Measurements from ENCODE around the gene DPP10. TPM values are rescaled to one million over a fixed set of nuclear protein-coding genes. Genes with fewer than 3 reads are reported as not detected.
"Not testable (repeated sequence)": the region's sequence is repeated elsewhere in the genome, so short reads cannot be mapped to it uniquely, and the experiment has no call there.

DPP10 gene
- polyA plus RNA-seq, 1 donor: 0.15 TPM

DNA sequence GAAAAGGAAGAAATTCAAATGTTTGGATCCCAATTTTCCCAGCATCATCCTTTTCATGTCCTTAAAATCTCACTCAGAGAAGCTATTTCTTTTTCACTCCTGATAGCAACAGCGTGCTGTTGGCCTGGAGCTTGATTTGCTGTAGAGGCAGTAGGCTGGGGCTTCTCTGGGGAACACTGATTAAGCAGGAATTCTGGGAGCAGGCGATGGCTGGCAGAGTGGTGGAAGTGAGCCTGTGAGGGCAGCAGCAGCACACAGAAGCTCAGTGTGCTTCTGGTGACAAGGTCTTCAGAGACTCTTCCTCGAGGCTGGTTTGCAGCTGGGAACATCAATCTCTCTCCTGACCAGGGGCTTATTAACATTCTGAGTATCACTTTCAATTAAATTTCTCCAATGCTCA is 284.6 kb downstream of the DPP10 start:
- DNase-seq: no peak

DNA sequence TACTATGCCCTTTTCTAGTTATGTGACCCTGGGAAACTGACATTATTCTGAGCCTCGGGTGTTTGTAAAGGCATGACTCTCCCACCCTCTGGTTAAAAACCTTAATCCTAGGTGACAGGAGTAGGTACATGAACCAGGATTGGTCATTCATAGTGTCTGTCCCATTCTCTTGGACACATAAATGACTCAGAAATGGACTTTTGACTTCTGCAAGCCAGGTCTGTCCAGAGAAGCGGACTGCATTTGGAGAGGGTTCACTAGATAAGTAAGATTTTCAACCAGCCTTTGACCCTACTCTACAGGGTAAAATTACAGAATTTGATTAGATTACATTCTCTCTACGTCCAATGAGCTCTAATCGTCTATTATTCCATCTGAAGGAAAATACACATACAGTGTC is 285.9 kb downstream of the DPP10 start:
- DNase-seq: no peak

DNA sequence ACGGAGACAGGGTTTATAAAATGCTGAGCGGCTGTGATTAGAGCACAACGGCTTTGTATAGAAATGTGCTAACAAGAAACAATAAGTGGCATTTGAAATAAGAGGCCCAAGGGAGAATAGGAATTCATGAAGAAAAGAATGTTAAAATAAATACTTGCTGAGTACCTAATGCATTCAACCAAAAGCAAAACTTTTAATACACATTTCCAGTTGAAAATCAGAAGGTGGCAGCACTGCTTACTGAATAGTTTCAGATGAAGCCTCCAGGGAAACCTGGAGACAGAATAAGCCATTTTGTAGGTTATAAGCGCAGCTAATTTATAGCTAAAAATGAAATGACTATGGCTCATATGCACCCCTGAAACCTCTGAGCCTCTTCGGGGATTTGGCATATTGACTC is 286.6 kb downstream of the DPP10 start:
- no peak for DNase-seq

DNA sequence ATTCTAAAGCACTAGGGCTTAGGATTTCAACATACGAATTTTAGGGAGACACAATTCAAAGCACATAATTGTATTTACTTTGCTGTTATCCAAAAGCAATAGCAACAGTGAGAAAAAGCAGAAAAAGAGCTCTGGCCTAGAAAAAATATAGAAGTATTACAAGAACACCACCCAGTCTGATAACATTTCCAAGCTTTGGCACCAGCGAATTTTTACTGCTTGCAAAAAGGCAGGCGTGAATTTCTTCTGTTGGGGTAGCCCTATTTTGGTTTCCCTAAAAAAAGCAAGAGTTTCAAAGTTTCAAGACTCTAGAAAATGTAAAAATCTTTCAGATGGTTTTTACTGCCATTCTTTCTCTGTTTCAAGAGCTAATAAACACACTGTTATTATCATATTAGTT is 292.7 kb downstream of the DPP10 start:
- no peak for DNase-seq

DNA sequence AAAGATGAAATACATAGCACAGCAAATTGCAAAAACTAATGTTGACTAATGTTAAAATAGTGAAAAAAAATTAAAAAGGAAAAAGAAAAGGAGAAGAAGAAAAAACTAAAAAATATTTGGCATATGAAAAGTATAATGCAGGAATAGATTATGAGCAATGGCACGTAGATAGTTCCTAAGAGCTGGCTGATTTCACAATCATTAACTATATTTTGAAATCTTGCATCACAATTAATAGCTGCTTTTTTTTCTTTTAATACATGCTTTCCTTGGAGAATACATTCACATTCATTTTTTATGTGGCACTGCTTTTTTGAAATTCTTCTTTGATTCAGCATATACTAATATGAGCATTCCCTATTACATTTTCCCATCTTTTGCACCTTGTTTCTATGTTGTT is 299.8 kb downstream of the DPP10 start:
- no peak for DNase-seq

DNA sequence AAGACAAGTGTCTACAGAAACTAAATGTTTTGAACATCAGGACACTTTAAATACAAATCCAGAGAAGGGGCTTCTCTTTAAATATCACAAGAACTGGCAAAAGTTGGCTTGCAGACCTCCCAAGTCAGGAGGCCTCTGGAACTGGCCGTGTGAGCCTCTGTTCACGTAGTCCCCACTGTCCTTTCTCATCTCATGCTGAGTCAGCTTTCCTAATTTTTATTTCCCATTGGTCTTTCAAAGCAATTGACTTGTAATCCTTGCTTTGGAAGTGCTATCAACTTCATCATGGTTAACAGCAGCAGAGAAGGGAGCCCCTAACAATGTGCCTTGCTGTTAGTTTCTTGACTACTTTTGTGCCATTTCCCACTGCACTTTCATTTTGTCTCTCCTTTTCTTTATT is 303.3 kb downstream of the DPP10 start:
- DNase-seq: no peak

DNA sequence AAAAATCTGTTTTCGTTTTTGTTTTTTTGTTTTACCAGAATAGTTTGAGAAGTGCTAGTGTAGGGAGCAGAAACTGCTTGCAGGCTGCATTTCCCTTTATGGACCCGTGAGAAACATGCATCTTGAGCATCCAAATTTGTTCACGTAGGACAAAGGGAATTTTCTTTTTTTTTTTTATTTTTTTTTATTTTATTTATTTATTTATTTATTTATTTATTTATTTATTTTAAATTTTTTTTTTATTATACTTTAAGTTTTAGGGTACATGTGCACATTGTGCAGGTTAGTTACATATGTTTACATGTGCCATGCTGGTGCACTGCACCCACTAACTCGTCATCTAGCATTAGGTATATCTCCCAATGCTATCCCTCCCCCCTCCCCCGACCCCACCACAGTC is 305.7 kb downstream of the DPP10 start:
- not testable (repeated sequence) for DNase-seq

DNA sequence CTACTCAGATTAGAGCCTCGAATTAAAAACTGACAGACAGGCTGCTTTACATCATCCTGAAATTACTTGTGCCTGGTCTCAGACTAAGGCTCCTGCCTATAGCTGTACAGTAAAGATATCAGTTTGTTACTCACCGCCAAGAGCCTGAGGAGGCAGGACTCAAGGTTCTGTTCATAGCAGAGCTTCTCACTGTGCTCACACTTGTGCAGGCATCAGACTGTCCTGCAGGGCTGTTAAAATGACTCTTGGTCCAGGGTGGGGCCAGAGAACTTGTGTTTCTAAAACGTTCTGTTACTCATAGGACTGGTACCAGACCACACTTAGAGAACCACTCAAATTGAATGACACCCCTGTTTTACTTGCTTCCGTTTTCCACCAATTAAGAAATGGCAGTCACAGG is 310.0 kb downstream of the DPP10 start:
- DNase-seq: no peak

DNA sequence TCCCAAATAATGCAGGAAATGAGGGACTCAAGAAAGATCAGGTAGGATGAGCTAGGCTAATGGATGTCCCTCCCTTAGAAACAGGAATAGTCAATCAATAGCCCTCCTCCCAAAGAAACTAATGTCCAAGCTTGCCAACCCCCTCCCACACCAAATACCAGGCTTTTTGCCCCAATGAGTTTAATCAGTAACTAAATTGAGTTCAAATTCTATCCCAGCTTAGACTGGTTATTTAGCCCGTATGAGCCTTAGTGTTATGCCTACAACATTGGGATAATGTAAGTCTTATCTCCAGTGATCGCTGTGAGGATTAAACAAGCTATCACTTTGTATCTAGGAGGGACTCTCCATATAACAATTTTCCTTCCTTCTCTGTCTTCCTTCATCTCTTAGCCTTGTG is 310.7 kb downstream of the DPP10 start:
- no peak for DNase-seq

DNA sequence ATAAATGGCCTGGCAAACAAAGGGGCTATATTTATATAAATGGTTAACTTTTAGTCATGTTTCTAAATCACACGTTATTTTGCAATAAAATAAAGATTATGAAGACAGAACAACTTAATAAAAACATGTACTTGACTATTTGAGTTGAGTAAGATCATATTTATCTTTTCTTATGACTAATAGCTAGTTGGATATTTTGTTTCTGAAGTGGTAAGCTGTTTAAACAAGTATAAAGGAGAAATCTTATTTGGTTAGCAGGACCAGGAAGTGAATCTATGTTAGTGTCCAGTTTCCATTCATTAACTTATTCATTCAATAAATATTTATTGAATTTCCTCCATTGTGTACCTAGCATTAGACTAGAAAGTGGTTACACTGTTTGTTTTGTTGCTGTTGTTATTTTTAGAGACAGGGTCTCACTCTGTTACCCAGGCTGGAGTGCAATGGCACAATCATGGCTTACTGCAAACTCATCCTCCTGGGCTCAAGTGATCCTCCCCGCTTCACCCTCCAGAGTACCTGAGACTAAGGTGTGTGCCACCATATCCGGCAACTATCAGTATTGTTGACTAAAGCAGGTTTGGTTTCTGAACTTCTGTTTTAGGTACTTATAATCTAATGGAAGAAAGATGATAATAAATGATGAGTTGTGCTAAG is 312.6 kb downstream of the DPP10 start:
- DNase-seq: no peak

DNA sequence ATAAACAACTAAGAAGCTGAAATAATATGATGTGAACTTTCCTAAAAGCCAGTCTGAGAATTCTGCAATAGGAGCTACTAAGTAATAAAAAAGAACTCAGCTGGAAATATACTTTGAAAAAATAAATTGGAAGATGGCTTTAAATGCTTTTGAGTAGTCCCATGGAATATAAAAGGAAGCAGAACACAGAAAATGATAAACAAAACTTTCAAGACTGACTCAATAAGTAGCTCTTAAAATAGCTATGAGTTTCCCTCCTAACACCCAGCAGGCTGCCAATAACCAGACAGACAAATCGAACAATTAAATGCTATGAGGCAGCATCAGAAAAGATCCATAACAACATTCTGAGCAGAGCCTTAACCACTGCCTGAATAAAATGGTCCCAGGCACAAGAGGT is 319.9 kb downstream of the DPP10 start:
- DNase-seq: no peak

DNA sequence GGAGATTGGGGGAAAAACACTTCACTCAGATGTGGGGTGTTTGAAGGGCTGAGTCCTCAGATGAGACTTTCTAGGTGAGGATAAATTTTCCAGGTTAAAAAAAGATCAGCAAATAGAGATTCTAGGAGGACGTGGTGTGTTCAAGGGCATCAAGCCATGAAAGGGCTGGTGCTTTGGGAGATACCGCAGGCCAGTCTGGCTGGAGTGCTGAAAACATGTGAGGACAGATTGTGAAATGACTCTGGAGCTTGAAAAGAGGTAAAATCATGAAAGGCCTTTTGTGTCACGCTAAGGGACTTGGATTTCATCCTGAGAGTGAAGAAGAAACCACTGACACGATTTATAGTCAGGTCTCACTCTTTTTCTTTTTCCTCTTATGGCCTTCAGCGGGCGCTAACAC is 320.5 kb downstream of the DPP10 start:
- no peak for DNase-seq

DNA sequence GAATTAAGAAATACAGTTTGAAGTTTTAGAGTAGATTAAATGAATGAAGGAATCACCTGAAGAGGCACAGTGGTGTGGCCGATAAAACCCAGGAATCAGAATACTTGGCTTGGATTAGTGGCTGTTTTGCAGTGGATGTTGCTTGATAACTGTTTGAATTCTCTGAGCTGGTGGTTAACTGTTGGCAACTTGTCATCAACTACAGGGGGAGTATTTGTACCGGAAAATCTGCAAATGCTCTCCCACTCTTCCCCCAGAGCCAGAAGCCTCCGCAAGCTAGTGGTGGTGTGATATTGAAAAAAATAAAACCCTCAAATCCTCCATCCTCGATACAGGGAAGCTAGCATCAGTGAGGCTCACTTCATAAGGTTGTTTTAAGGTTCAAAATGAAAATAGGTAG is 326.7 kb downstream of the DPP10 start:
- DNase-seq: no peak

DNA sequence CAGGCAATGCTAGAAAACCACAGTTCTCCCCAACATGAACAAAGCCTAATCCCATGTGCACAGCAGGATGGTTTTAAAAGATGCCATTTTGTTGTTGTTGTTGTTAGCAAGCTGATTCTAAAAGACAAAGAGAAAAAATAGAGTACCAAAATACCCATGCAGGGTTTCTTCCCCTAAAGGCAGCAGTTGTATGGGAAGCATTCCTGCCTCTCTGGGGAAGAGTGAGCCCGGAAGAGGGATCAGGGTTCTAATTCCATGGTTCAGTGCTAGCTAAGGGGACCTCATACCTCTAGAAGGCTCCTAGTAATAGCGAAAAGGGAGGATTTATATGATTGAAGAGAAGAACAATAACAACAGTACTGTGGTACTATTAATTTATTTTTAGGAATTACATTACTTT is 327.6 kb downstream of the DPP10 start:
- no peak for DNase-seq

DNA sequence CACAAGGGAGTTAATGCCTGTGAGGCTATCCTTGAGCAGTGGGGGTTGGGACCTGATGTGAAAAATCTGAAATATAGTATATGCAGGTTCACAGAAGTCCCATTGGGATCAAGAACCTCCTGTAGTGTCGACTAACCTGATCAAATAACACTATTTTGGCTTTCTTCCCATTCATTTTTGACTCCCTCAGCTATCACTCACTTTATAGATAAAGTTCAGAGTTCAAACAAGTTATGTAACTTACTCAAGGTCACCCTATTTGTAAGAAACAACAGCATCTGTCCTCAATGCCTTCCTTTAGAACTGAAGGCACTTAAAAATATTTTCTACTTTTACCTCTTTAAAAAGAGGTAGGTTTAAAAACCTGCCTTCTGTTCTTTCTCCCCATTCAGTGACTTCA is 341.6 kb downstream of the DPP10 start:
- DNase-seq: no peak

DNA sequence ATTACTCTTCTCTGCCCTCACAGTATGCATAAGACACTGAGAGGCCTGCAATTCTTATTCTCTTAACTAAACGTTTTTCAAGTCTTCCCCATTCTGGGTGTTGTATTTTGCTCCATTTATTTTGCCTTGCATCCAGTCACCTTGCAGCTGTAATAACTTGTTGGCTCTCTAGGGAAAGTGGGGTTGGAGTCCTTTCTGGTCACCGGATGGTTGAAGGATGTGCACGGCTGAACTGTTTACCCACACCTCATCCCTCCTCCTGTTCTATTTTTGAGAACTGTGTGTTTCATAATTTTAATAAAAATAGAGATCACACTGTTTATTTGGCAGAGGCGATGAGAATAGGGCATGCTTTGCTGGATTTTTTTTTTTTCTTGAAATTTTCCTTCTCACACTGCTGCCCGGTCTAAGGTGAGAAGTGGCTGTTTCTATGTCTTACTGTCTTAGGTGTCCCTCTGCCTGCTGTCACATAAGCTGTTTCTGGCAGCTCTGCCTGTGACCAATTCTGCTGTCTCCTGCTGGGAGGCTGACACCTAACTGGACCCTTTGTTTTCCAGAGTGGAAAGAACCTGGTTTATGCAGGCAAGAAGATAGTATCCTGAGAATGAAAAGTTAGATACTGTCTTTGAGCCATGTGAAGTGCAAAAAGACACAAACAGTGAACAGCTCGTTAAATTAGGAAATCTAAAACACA is 342.6 kb downstream of the DPP10 start:
- no peak for DNase-seq

DNA sequence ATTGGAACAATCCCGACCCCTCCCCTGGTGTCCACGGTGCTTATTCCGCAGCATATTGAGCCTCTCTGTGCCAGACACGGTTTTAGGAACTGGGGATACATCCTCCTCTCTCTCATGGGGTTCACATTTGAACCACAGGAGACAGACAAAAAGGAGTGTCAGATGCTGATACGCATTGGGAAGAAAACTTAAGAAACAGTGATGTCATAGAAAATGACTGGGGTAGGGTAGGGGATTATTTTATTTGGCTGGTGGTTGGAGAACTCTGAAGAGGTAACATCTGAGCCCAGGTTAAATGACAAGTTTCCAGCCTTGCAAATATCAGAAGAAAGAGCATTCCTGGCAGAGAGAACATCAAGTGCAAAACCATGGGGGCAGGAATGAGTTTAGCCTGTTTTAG is 344.5 kb downstream of the DPP10 start:
- DNase-seq: no peak

DNA sequence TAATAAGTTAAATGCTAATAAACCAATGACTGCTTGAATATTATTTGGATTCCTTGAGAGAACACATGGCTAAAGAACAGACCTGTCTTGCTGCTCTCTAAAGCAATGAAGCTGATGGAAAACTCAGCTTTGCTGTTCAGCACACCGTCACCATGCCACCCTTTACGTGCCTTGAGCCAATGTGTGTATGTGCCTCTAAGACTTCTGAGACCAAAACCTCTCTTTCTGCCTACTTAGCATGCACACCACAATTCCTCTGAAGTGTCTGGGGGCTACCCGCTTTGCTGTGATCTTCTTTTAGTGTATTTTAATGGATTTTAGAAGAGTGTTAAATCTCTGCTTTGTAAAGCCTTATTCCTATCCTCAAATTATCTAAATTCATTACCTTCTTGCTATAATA is 345.0 kb downstream of the DPP10 start:
- DNase-seq: no peak

DNA sequence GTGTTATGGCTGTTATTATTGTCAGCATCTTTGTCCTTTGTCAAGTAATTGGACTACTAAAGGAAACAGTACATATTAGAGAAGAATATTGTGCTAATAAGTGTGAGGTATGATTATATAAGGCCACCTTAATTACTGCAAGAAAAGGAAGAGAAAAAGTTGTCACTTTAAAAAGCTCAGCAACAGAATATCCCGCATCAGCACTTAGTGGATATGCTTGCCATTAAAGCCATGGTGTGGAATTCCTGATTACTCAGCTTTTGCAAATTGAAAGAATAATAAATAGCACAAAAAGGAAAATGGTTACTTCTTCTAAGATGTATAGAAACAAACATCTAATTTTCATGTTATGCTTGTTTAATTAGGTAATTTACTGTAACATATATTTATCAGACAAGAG is 347.5 kb downstream of the DPP10 start:
- no peak for DNase-seq

DNA sequence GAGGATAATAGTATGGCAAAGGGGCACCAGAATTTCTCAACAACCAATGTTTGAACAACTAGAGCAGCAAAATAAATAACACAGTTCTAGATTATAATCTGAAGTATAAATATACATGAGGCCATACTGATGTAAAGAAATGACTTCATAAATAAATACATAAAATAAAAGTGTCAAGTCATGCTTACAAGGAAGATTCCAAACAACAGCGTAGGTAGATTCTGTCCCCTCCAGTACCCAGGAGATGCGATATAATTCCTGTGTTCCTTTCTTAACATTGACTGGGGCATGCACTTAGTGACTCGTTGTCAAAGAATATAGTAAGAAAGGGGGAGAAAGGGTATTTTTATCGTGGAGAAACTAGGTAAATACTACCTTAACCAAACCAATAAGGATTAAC is 355.1 kb downstream of the DPP10 start:
- DNase-seq: no peak

DNA sequence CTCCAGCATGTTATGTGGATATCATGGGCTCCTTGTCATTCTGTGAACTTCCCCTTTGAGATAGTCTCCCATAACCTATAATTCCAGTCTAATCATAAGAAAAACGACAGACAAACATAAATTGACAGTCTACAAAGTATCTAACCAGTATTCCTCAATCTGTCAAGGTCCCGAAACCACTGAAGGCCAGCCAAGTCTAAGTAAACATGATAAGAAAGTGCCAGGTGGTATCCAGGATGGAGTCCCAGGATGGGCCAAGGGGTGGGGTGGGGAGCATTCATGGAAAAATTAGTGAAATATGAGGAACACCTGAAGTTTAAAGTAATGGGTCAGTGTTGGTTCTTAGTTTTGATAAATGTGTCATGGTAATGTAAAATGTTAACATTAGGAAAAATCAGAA is 355.5 kb downstream of the DPP10 start:
- no peak for DNase-seq

DNA sequence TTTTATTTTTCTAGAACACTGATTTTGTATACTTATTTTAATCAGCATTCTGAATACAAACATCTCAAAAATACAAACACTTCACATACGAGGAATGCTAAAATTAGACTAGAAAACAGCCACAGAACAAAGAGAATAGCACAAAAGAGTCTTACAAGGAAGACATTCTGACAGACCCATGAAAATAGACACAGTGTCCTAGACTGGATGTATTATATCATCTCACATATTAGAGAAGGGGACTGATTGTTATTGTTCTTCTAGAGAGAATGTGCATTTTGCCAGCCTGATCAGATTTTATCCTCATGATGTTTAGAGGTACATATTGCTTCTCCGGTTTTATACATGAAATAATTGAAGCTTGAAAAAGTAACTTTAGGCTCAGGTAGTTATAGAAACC is 357.9 kb downstream of the DPP10 start:
- no peak for DNase-seq

DNA sequence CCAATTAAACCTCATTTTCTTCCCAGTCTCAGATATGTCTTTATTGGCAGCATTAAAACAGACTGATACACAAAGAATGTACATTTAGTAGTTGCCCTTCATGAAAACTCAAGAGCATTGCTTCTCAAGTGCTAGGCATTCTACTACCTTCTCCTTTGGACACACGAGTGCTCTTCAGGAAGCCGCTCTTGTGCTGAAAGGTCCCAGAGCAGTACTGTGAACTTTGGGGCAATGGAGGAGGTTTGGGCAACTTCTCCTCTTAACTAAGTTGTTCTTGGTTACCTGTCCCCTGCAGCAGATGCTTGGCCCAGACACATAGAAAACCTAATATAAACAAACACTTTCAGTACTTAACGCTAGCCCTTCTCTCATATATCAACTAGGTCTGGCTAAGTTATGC is 362.8 kb downstream of the DPP10 start:
- no peak for DNase-seq

DNA sequence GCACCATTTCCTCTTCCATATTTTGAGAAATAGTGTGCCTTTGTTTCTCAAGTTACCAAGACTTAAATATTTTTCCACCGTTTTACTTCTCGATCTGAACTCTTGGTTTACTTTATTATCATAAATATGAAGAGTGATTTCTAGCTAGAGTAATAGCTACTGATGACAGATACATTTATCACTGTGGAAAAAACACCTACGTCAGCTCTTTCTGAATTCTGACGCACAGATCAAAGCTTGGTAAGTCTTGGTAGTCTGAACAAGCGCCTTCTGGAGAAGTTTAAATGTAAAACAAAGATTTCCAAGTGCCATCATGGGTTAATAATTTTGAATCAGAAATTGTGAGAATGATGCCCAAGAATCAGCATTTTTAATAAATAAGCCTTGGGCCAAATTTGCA is 367.7 kb downstream of the DPP10 start:
- no peak for DNase-seq

DNA sequence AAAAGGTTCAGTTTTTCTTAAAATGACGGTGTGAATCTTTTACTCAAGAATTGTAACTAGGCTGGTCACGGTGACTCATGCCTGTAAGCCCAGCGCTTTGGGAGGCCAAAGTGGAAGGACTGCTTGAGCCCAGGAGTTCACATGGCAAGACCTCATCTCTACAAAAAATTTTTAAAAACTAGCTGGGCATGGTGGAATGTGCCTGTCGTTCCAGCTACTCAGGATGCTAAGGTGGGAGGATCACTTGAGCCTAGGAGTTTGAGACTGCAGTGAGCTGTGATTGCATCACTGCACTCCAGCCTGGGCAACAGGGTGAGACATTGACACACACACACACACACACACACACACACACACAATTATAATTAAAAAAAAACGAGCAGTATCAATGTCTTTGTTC is 369.8 kb downstream of the DPP10 start:
- DNase-seq: no peak
